Measurements from ENCODE around the gene KRT28.

- no peak for TF ChIP-seq POLR2AphosphoS5 (IDR thresholded peaks at IDR 0.05; ENCODE audit: borderline replicate concordance, low read depth, low read length)
- no peak for TF ChIP-seq FOXP2 (optimal IDR thresholded peaks at IDR 0.05; ENCODE audit: control extremely low read depth, extremely low read length, insufficient read depth)
- TF ChIP-seq EZH2 (IDR thresholded peaks at IDR 0.05): no peak
Observed at GRCh38 chr17:40779181-40779909, 20.4 kb downstream of the KRT28 start.

Measured in SK-N-MC (cell line).